Neural cell (in vitro differentiated cells): Measurements from ENCODE around the gene OGFR. TPM values are rescaled to one million over a fixed set of nuclear protein-coding genes. Genes with fewer than 3 reads are reported as not detected.

ENCODE experiments used
- H2AFZ ChIP-seq: fragments of 200-600, 300-800 bp; sonication (generic), shearing (Covaris generic); 2 replicates; pipeline ENCODE4 v1.6.0; 2014; ENCODE audit warnings: low read depth, mild to moderate bottlenecking, antibody characterized with exemption, low read length, moderate library complexity
- H3F3A ChIP-seq: fragments of 200-600 bp; shearing (Covaris generic); 2 replicates; pipeline ENCODE4 v1.6.1; 2016; ENCODE audit warnings: mild to moderate bottlenecking, moderate library complexity, mixed read lengths, antibody characterized with exemption, low read length; ENCODE audit not compliant: insufficient read depth, poor library complexity, severe bottlenecking
- H3K27ac ChIP-seq: fragments of 200-600, 300-800 bp; sonication (generic), shearing (Covaris generic); 2 replicates; pipeline ENCODE4 v1.5.1; 2014; ENCODE audit warnings: mild to moderate bottlenecking, low read length, moderate library complexity
- H3K27me3 ChIP-seq: fragments of 300-800, 200-600 bp; sonication (generic), shearing (Covaris generic); 2 replicates; pipeline ENCODE4 v1.6.0; 2014; ENCODE audit warnings: mild to moderate bottlenecking, low read depth, low read length, moderate library complexity; ENCODE audit not compliant: insufficient read depth
- H3K36me3 ChIP-seq: fragments of 300-800, 200-600 bp; sonication (generic), shearing (Covaris generic); 2 replicates; pipeline ENCODE4 v1.5.1; 2014; ENCODE audit warnings: mild to moderate bottlenecking, antibody characterized with exemption, low read length, moderate library complexity; ENCODE audit not compliant: insufficient read depth
- H3K4me2 ChIP-seq: fragments of 300-800, 200-600 bp; sonication (generic), shearing (Covaris generic); 2 replicates; pipeline ENCODE4 v1.6.0; 2014; ENCODE audit warnings: mild to moderate bottlenecking, low read length
- H3K4me3 ChIP-seq: fragments of 300-800, 200-600 bp; sonication (generic), shearing (Covaris generic); 2 replicates; pipeline ENCODE4 v1.5.1; 2014; ENCODE audit warnings: mild to moderate bottlenecking, low read length, moderate library complexity
- H3K79me2 ChIP-seq: fragments of 200-600 bp; shearing (Covaris generic); replicated peaks from 2 replicates; pipeline ENCODE4 v1.6.0; 2014; ENCODE audit warnings: mild to moderate bottlenecking, low read length, moderate library complexity; ENCODE audit not compliant: insufficient read depth
- H3K9ac ChIP-seq: fragments of 300-800, 200-600 bp; sonication (generic), shearing (Covaris generic); 2 replicates; pipeline ENCODE4 v1.6.1; 2016; ENCODE audit warnings: mild to moderate bottlenecking, low read length, mixed read lengths
- H3K9me2 ChIP-seq: fragments of 200-600 bp; shearing (Covaris generic); 2 replicates; pipeline ENCODE4 v1.6.1; 2016; ENCODE audit warnings: mild to moderate bottlenecking, low read length, mixed read lengths; ENCODE audit not compliant: insufficient read depth
- H3K9me3 ChIP-seq: fragments of 200-600, 300-800 bp; sonication (generic), shearing (Covaris generic); 2 replicates; pipeline ENCODE4 v1.6.1; 2016; ENCODE audit warnings: mild to moderate bottlenecking, mixed run types, low read length, moderate library complexity, mixed read lengths
- H4K20me1 ChIP-seq: fragments of 200-600 bp; shearing (Covaris generic); 2 replicates; pipeline ENCODE4 v1.6.1; 2016; ENCODE audit warnings: mild to moderate bottlenecking, mixed run types; ENCODE audit not compliant: insufficient read depth
- EP300 ChIP-seq: fragments of 450-650 bp; conservative IDR thresholded peaks from 2 replicates; pipeline ENCODE4 v1.6.1; 2014; ENCODE audit warnings: antibody characterized with exemption, mild to moderate bottlenecking, moderate library complexity; ENCODE audit not compliant: poor library complexity, severe bottlenecking
- EZH2 ChIP-seq: fragments of 200-600, 300-800 bp; shearing (Covaris generic), sonication (generic); IDR thresholded peaks from 2 replicates; pipeline ENCODE4 v1.6.1; 2014; ENCODE audit warnings: antibody characterized with exemption, low read length, borderline replicate concordance, mild to moderate bottlenecking; ENCODE audit not compliant: insufficient read depth, poor library complexity, severe bottlenecking
- MXI1 ChIP-seq: fragments of 450-650 bp; conservative IDR thresholded peaks from 2 replicates; pipeline ENCODE4 v1.6.1; 2014; ENCODE audit warnings: antibody characterized with exemption, mild to moderate bottlenecking; ENCODE audit not compliant: poor library complexity, severe bottlenecking
- POLR2AphosphoS5 ChIP-seq: IDR thresholded peaks from 2 replicates; pipeline ENCODE4 v1.6.1; 2012
- RAD21 ChIP-seq: fragments of 450-650 bp; conservative IDR thresholded peaks from 2 replicates; pipeline ENCODE4 v1.6.1; 2014; ENCODE audit warnings: antibody characterized with exemption, mild to moderate bottlenecking, moderate library complexity
- SMC3 ChIP-seq: fragments of 450-650 bp; conservative IDR thresholded peaks from 2 replicates; pipeline ENCODE4 v1.6.1; 2014; ENCODE audit warnings: antibody characterized with exemption, mild to moderate bottlenecking, moderate library complexity; ENCODE audit not compliant: poor library complexity
- TAF1 ChIP-seq: IDR thresholded peaks from 2 replicates; pipeline ENCODE4 v1.6.1; 2012; ENCODE audit warnings: low read depth
- polyA plus RNA-seq: library from polyadenylated mRNA; depleted of rRNA; stranded (reverse); fragments of >200 nt; gene quantifications from 2 replicates; pipeline ENCODE4 v1.2.3, GENCODE V29; 2014
- TF ChIP-seq, protein P1 (sequence below): fragments of 450-650 bp; IDR thresholded peaks from 2 replicates; pipeline ENCODE4 v1.5.1; 2014; ENCODE audit warnings: antibody characterized with exemption, mild to moderate bottlenecking, moderate library complexity; ENCODE audit not compliant: poor library complexity, severe bottlenecking
- TF ChIP-seq, protein P2 (sequence below): IDR thresholded peaks from 2 replicates; pipeline ENCODE4 v1.6.1; 2012; ENCODE audit warnings: borderline replicate concordance

Gene OGFR
- polyA plus RNA-seq, 1 donor from 2014 or later: 15.6 TPM

DNA sequence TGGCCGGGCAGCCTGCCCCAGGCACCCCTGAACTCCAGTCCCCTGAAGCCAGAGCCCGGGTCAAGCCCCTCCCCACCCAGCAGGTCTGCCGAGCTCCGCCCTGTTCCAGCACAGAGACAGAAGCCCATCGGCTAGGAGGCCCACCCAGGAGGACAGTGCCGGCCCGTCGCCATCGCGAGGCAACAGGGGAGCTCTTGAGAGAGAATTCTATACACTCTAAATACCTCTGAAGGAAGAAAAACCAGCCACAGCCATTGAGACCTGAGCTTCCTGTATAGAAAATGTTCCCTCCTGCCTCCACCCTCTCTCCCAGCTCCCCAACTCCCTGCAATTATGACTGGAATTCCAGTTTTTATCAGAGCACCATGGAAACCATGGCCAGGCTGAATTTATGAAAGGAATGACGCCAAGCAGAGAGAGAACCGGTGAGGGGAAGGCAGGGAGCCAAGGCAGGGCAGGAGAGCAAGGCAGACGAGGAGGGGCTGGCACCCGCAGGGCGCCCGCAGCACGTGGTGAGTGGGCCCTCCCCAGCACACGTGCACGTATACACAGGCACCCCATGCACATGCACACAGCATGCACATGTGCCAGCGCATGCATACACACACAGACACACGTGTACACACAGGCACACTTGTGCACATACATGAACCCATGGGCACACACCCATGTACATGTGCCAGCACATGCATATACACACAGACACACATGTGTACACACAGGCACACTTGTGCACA, 35.9 kb upstream of the OGFR start:
- TF ChIP-seq EP300 (no peak), EZH2 (no peak), SMC3 (no peak), MXI1 (peak; percentile 55), POLR2AphosphoS5 (no peak), RAD21 (no peak), TAF1 (no peak)
- TF ChIP-seq, protein P1, sequence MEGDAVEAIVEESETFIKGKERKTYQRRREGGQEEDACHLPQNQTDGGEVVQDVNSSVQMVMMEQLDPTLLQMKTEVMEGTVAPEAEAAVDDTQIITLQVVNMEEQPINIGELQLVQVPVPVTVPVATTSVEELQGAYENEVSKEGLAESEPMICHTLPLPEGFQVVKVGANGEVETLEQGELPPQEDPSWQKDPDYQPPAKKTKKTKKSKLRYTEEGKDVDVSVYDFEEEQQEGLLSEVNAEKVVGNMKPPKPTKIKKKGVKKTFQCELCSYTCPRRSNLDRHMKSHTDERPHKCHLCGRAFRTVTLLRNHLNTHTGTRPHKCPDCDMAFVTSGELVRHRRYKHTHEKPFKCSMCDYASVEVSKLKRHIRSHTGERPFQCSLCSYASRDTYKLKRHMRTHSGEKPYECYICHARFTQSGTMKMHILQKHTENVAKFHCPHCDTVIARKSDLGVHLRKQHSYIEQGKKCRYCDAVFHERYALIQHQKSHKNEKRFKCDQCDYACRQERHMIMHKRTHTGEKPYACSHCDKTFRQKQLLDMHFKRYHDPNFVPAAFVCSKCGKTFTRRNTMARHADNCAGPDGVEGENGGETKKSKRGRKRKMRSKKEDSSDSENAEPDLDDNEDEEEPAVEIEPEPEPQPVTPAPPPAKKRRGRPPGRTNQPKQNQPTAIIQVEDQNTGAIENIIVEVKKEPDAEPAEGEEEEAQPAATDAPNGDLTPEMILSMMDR: no peak
- TF ChIP-seq, protein P2, sequence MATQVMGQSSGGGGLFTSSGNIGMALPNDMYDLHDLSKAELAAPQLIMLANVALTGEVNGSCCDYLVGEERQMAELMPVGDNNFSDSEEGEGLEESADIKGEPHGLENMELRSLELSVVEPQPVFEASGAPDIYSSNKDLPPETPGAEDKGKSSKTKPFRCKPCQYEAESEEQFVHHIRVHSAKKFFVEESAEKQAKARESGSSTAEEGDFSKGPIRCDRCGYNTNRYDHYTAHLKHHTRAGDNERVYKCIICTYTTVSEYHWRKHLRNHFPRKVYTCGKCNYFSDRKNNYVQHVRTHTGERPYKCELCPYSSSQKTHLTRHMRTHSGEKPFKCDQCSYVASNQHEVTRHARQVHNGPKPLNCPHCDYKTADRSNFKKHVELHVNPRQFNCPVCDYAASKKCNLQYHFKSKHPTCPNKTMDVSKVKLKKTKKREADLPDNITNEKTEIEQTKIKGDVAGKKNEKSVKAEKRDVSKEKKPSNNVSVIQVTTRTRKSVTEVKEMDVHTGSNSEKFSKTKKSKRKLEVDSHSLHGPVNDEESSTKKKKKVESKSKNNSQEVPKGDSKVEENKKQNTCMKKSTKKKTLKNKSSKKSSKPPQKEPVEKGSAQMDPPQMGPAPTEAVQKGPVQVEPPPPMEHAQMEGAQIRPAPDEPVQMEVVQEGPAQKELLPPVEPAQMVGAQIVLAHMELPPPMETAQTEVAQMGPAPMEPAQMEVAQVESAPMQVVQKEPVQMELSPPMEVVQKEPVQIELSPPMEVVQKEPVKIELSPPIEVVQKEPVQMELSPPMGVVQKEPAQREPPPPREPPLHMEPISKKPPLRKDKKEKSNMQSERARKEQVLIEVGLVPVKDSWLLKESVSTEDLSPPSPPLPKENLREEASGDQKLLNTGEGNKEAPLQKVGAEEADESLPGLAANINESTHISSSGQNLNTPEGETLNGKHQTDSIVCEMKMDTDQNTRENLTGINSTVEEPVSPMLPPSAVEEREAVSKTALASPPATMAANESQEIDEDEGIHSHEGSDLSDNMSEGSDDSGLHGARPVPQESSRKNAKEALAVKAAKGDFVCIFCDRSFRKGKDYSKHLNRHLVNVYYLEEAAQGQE: peak; percentile 99
- Histone ChIP-seq H3K27me3 (no peaks in the 10 kb centered on the region), H3K9ac (peak overlapping the region; percentile 43), H3K9me2 (no peaks in the 10 kb centered on the region), H3F3A (no peaks in the 10 kb centered on the region), H4K20me1 (no peaks in the 10 kb centered on the region), H3K4me2 (no peak overlapping the region), H2AFZ (no peak overlapping the region), H3K79me2 (no peaks in the 10 kb centered on the region), H3K27ac (peak overlapping the region; percentile 53), H3K9me3 (no peaks in the 10 kb centered on the region), H3K36me3 (no peaks in the 10 kb centered on the region), H3K4me3 (peak overlapping the region; percentile 34)

DNA sequence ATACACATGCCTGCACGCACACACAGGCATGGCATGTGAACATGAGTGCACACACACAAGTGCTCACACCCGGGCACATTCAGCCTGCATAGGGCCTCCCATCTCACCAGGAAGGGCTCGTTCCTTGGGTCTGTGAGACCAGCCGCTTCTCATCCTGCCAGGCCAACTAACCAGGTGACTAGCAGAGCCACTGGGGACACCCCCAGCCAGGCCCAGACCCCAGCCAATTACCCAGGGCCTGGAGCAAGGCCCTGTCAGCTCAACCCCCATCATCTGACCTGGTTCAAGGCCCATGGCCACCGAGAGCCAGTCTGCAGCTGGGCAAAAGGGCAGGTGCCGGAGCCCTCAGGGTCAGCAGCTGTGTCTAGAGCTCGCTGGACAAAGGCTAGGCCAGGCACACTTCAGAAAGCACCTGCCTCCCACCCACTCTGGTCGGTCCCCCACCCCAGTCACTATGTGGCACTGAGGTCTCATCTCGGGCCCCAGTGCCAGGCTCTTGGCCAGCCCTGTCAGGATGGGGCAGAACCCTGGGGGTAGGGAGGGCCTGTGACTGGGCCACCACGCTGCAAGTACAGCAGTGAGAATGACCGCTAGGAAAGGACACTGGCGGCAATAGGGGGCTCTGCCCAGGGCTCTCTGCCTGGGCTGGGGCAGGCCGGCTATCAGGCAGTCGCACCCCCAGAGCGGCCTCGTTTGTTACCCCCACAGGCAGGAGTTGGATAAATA, 35.1 kb upstream of the OGFR start:
- no peaks in the 10 kb centered on the region for H4K20me1 ChIP-seq
- no peak overlapping the region for H2AFZ ChIP-seq
- TF ChIP-seq EP300 (no peak), POLR2AphosphoS5 (no peak), EZH2 (no peak), MXI1 (no peak)
- TF ChIP-seq, protein P1: no peak
- H3K36me3 ChIP-seq: no peaks in the 10 kb centered on the region
- H3K27me3 ChIP-seq: no peaks in the 10 kb centered on the region
- no peaks in the 10 kb centered on the region for H3K9me2 ChIP-seq
- no peaks in the 10 kb centered on the region for H3K9me3 ChIP-seq
- no peaks in the 10 kb centered on the region for H3K79me2 ChIP-seq
- H3F3A ChIP-seq: no peaks in the 10 kb centered on the region
- peak overlapping the region; percentile 53 for H3K27ac ChIP-seq
- peak overlapping the region; percentile 43 for H3K9ac ChIP-seq
- H3K4me3 ChIP-seq: peak overlapping the region; percentile 34
- H3K4me2 ChIP-seq: no peak overlapping the region
